ENCODE results near the gene DNAI1.

DNA sequence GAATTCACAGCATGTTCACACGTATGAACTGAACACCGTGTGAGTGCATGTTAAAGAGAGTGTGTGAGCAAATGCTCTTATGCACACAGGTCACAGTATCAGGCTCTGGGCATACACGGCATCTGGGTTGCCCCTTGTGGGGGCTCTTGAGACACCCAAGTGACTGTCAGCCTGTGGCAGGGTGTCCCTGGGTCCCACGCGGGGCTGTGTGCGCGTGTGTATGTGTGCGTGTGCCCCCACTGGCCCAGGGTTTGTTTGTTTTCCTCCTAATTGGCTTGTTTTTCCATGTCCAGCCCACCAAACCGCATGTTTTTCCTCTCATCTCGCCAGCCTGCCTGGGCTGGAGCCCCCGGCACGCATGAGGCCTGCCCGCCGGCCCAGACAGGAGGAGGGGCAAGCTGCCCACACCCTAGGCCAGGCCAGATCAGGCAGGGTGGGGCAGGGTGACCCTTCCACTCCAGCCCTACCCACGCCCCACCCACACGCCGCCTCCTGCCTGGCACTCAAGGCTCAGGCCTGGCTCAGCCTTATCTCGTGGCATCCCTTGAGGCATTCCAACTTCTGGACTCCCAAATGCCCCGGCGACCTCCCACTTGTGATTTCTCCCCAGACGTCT, 102.1 kb downstream of the DNAI1 start:
- TF ChIP-seq CTCF (IDR thresholded peaks at IDR 0.05), result no peak
- TF ChIP-seq ZFX (IDR thresholded peaks at IDR 0.05; ENCODE audit: borderline replicate concordance), result no peak

All from 22Rv1 (cell line).